Umbilical cord (tissue), 2 donors: ENCODE results near the gene FGL2. TPM values are rescaled to one million over a fixed set of nuclear protein-coding genes. Genes with fewer than 3 reads are reported as not detected.
A peak's percentile ranks its signal among the peaks of the same experiment; 100 is the strongest.
"Not testable (repeated sequence)": the region's sequence is repeated elsewhere in the genome, so short reads cannot be mapped to it uniquely, and the experiment has no call there.

Source experiments
- DNase-seq: peaks from one replicate; pipeline ENCODE4 v3.0.0-alpha.2; 2015; ENCODE audit warnings: low spot score
- total RNA-seq: library from RNA; depleted of rRNA; stranded (reverse); fragments of >200 nt; gene quantifications from one replicate; pipeline ENCODE4 v1.2.3, GENCODE V29; 2014; ENCODE audit warnings: low replicate concordance; ENCODE audit not compliant: insufficient read depth

The FGL2 gene
- total RNA-seq, 1 donor from 2014 or later = 45.5 TPM

DNA sequence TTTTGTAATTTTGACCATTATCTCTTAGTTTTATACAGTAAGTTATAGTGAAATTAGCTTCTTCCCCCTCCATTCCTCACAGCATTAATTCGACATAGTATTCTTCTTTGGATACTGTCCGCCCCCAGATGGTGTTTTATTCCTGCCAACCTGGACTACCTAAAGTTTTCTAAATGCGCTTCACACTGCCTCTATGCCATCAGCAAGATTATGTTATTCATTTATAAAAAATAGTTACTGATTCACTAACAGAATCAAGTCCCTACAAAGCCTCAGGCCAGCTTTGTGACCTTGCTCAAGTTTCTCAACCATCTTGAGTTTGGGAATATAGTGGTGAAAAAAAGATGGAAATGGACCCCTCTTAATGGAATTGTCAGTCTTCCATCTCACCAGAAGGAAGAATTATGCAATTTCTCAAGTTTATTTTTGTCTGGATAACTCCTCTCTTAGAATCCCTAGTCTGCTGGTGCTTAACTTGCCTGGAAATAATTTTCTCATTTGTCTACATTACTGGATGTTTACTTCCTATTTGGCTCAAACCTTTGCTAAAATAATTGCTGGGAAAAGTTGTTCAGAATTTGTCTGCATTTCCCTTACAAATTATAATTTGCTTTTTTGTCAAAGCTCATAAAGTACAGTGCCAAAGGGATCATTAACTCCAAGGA, 16.7 kb upstream of the FGL2 start:
- no peak for DNase-seq

DNA sequence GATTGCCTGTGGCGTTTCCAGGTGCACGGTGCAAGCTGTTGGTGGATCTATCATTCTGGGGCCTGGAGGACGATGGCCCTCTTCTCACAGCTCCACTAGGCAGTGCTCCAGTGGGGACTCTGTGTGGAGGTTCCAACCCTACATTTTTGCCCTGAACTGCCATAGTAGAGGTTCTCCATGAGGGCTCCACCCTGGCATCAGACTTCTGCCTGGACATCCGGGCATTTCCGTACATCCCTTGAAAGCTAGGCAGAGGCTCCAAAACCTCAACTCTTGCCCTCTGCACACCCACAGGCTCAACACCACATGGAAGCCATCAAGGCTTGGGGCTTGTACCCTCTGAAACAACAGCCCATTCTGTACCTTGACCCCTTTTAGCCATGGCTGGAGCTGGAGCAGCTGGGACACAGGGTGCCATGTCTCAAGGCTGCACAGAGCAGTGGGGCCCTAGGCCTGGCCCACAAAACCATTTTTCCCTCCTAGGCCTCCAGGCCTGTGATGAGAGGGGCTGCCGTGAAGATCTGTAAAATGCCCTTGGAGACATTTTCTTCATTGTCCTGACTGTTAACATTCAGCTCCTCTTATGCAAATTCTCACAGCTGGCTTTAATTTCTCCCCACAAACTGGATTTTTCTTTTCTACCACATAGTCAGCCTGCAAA, 10.0 kb upstream of the FGL2 start:
- no peak for DNase-seq

DNA sequence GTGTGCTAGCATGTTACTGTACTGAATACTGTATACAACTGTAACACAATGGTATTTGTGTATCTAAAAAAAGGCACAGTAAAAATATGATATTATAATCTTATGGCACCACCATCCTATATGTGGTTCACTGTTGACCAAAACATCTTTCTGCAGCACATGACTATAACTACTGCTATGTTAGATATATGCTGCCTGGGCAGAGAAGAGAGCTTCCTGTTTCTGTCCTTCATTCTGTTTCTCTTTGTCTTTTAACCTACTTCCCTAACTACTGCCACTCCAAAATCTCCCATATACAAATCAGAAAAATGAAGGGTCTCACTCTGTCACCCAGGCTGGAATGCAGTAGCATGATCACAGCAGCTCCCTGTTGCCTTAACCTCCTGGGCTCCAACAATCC, 8.8 kb upstream of the FGL2 start:
- no peak for DNase-seq

DNA sequence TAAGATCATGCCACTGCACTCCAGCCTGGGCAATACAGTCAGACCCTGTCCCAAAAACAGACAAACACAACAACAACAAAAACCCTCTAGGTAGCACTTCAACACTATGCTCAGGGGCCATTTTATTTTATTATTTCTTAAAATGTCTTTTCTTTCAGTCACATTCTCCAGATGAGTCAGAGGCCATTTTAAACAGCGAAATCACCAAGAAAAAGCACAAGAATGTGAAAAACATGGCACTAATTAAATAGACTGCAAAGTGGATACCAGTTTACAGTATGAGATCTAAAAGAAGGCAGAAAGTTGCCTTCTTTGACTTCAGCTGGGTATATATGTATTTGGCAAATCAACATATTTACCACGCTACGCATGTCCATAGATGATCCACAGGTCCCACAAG, 6.1 kb upstream of the FGL2 start:
- DNase-seq = no peak

GRCh38 chr7:77202481-77202976, 2.9 kb upstream of the FGL2 start:
- DNase-seq = no peak

DNA sequence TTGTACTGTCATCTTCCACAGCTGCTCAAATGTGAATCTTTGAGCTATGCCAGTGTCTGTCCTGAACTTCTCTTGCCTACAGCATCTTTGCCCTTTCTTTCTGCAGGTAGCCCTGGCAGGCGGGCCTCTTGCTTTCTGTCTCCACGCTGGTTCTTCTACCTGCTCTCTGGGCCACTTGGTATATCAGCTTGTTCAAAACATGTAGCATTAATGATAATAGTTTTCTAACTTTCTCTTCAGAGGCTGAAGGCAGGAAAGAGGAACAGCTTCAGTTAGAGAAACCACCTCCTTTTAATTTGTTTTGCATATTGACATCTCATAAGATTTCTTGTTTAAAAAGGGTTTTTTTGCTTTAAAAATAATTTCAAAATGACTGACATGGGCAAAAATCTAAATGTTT, 923 bp upstream of the FGL2 start:
- DNase-seq = no peak

DNA sequence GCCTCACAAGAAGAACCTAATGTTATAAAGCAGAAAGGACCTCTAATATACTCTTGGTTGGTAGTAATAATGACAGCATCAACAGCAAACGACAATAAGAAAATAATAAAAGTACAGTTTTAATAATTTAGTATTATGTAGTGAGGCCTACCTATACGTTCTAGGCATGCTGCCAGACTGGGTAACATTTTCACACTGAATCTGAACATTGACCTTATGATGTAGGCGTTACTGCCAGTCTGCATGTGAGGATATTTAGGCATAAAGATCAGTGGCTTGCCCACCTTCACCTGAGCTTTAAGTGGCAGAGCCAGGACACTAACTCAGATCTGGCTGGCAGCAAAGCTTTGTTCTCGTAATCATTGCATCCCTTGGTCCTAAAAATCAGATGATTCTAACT, 2.5 kb downstream of the FGL2 start:
- no peak for DNase-seq

DNA sequence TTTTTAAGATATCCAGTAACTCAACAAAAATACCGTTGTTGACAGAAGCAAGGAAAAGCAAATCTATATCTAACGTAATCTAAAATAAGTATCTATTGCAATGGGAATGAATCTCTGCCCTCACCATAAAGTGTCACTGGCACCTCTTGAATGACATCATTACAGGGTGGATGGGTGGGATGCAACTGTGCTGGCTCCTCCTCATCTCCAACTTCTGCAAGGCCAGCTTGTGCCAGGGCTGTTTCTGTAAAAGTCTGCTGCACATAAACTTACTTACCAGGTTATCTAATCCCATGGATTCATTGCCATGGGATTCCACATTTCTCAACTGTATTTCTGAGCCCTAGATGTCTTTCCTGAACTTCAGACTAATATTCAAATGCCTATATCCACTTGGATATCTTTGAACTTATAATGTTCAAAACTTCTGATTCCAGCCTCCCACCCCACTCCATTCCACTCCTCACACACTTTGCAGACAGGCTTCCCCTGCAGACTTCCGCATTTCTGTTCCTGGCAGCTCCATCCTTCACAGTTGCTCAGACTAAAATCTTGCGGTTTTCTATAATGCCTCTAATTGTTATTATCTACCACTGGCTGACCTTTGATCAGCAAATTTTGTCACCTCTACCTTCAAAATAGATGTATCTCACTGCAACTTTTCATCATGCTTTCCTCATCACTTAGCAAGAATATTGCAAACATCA, 10.7 kb downstream of the FGL2 start:
- peak; percentile 19 for DNase-seq

DNA sequence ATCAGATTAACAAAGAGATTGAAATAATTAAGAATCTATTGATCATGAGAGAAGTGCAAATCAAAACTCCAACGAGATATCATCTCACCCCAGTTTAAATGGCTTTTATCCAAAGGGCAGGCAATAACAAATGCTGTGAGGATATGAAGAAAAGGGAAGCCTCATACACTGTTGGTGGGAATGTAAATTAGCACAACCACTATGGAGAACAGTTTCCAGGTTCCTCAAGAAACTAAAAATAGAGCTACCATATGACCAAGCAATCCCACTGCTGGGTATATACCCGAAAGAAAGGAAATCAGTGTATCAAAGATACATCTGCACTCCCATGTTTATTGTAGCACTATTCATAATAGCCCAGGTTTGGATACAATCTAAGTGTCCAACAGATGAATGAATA, 13.8 kb downstream of the FGL2 start:
- DNase-seq = no peak

GRCh38 chr7:77184990-77185389, 14.6 kb downstream of the FGL2 start:
- no peak for DNase-seq

DNA sequence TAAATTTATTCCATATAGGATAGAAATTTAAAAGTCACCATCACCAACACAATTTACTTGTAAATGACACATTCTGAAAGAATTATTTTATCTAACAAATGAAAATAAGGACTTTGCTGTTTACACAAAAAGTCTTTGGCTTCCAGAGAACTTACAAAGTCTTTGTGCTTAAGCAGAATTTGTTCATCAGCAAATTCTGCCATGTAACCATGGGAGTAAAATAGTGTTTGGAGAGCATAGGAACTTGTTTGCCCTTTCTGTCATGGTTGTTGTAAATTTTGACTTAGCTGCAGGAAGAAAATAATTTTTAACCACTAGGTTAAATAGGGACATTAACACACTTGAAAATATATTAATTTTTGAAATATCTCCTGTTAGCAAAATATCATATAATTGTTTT, 15.2 kb downstream of the FGL2 start:
- no peak for DNase-seq

DNA sequence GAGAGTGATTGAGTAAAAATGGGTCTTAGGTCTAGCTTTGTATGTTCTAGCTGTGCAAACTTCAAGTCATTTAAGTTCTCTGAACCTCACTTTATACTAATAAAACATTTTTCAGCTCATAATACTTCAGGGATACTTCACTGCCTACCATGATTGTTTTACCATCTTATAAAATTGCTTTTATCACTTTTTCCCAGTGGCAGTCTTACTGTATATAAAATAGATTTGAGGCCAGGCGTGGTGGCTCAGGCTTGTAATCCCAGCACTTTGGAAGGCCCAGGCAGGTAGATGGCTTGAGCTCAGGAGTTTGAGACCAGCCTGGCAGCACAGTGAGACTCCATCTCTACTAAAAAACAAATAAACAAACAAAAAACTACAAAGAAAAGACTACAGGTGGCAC, 17.4 kb downstream of the FGL2 start:
- no peak for DNase-seq

DNA sequence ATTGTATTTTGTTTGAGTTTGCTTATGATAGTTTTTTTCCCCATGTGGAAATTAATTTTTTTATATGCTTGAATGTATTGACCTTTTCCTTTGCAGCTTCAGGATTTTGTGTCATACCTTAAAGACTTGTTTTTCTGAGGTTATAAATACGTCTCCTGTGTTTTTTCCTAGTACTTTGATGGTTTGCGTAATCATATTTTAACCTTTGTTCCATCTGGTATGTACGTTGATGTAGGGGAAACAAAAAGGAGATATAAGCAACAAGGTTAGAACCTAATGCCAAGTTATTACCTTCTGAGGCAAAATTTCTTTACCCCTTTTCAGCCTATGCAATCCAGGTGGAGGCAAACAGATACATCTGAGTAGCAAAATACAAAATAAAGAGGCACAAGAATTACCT, 17.9 kb downstream of the FGL2 start:
- DNase-seq = no peak

GRCh38 chr7:77181015-77181595, 18.5 kb downstream of the FGL2 start:
- no peak for DNase-seq

DNA sequence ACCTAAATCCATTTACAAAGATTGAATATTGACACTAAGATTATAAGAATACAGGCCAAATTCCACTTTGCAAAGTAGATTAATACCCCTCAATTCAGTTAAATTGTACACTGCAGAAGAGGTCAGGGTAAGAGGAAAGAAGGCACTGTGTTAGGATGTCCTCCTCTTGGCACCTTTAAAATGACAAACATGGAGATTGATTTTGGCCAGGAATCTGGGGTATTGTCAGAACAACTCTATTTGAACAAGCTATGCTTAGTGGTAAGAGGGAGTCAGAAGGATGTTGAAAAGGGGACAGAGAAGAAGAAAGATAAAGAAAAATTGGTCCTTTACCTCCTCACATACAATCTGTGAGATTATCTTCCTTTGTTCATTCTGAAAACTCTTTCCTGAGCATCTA, 21.6 kb downstream of the FGL2 start:
- not testable (repeated sequence) for DNase-seq

GRCh38 chr7:77177321-77177904, 22.2 kb downstream of the FGL2 start:
- DNase-seq = not testable (repeated sequence)

- DNase-seq = not testable (repeated sequence)
Measured at GRCh38 chr7:77175274-77175800, 24.3 kb downstream of the FGL2 start.

GRCh38 chr7:77174418-77174817, 25.2 kb downstream of the FGL2 start:
- DNase-seq = not testable (repeated sequence)

GRCh38 chr7:77172437-77173172, 27.0 kb downstream of the FGL2 start:
- not testable (repeated sequence) for DNase-seq

DNA sequence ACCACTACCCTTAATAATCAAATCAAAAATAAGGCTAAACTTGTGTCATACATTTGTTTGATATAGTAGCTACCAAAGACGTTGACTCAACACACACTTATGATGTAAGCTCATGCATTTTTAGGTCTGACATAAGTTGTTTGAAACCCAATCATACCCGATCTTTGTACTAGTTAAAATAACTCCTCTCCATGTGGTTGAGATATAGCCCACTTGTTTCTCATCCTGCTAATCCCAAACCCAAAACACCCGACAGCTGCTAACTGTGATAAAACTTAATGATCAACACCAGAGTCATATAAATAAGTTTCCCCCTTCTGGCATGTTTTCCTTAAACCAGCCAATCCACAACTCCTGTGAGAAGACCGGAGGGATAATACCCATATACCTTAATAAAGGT, 28.5 kb downstream of the FGL2 start:
- not testable (repeated sequence) for DNase-seq

GRCh38 chr7:77157446-77157845, 42.2 kb downstream of the FGL2 start:
- DNase-seq = no peak
